A549 (cell line): ENCODE measurements around the gene KCNH4.

Experiments
- BHLHE40 ChIP-seq: IDR thresholded peaks from 2 replicates; pipeline ENCODE4 v1.6.1; 2012; ENCODE audit warnings: low read depth, low read length, inconsistent platforms
- CEBPB ChIP-seq, 2 experiments: fragments of >200 bp in 1 of 2; sonication (Bioruptor Twin) in 1 of 2; formaldehyde crosslinking in 1 of 2; IDR thresholded peaks; 2 replicates each; pipeline ENCODE4 v1.6.1; 2012 to 2016
- CTCF ChIP-seq: fragments of >200 bp; sonication (Bioruptor Twin); formaldehyde crosslinking; IDR thresholded peaks from 3 replicates; pipeline ENCODE4 v1.5.1; 2016
- ELK1 ChIP-seq: fragments of 150-350 bp; IDR thresholded peaks from 2 replicates; pipeline ENCODE4 v1.6.1; 2014; ENCODE audit warnings: low read depth, mild to moderate bottlenecking, low read length
- JUN ChIP-seq, 2 experiments: fragments of >200 bp; sonication (Bioruptor Twin); formaldehyde crosslinking; IDR thresholded peaks; 2 replicates in 1 of 2; 3 replicates in 1 of 2; pipeline ENCODE4 v1.6.1; 2016 to 2017
- MYC ChIP-seq: IDR thresholded peaks from 2 replicates; pipeline ENCODE4 v1.6.1; 2012; ENCODE audit warnings: mild to moderate bottlenecking, inconsistent platforms, low read length, improper control_type of control experiment, borderline replicate concordance
- PHF8 ChIP-seq: fragments of 200-600 bp; sonication (generic); IDR thresholded peaks from 2 replicates; pipeline ENCODE4 v1.6.1; 2016; ENCODE audit warnings: low read depth, mild to moderate bottlenecking, antibody characterized with exemption, moderate library complexity, borderline replicate concordance
- RFX5 ChIP-seq: fragments of 450-650 bp; IDR thresholded peaks from 2 replicates; pipeline ENCODE4 v1.7.1; 2014; ENCODE audit warnings: antibody characterized with exemption, mild to moderate bottlenecking, moderate library complexity
- USF2 ChIP-seq: fragments of 450-650 bp; IDR thresholded peaks from 2 replicates; pipeline ENCODE4 v1.6.1; 2014; ENCODE audit warnings: antibody characterized with exemption

- TF ChIP-seq MYC (no peak), CTCF (no peak; the same call in 2 of the 3 replicates), ELK1 (no peak), USF2 (no peak), BHLHE40 (no peak), RFX5 (no peak), PHF8 (no peak), JUN (IDR thresholded peaks at IDR 0.05) (no peak), CEBPB (IDR thresholded peaks at IDR 0.05) (no peak)
These were observed 2.2 kb upstream of the KCNH4 start for GRCh38 chr17:42182927-42183734.
